ENCODE results near the gene OPRM1.

The OPRM1 gene

GRCh38 chr6:154210678-154211077 is 171.6 kb downstream of the OPRM1 start:
- no peak for DNase-seq

GRCh38 chr6:154213782-154214181 is 174.7 kb downstream of the OPRM1 start:
- no peak for DNase-seq

- peak; percentile 47 for DNase-seq
Measured at GRCh38 chr6:154218301-154218700, 179.3 kb downstream of the OPRM1 start.

- DNase-seq, result no peak
Measured at GRCh38 chr6:154218787-154219186, 179.7 kb downstream of the OPRM1 start.

GRCh38 chr6:154219250-154219649 is 180.2 kb downstream of the OPRM1 start:
- no peak for DNase-seq

GRCh38 chr6:154222716-154223115 is 183.7 kb downstream of the OPRM1 start:
- DNase-seq, result no peak

- no peak for DNase-seq
Measured at GRCh38 chr6:154223296-154223695, 184.3 kb downstream of the OPRM1 start.

GRCh38 chr6:154226461-154226860 is 187.4 kb downstream of the OPRM1 start:
- no peak for DNase-seq

GRCh38 chr6:154227862-154228520 is 189.0 kb downstream of the OPRM1 start:
- DNase-seq, result no peak

- no peak for DNase-seq
Measured at GRCh38 chr6:154228521-154228905, 189.5 kb downstream of the OPRM1 start.

GRCh38 chr6:154229786-154230185 is 190.7 kb downstream of the OPRM1 start:
- peak; percentile 79 for DNase-seq

GRCh38 chr6:154230393-154230792 is 191.4 kb downstream of the OPRM1 start:
- DNase-seq, result no peak

GRCh38 chr6:154230910-154231595 is 192.0 kb downstream of the OPRM1 start:
- DNase-seq, result no peak

GRCh38 chr6:154232013-154232910 is 193.2 kb downstream of the OPRM1 start:
- no peak for DNase-seq

- no peak for DNase-seq
Measured at GRCh38 chr6:154233383-154233782, 194.3 kb downstream of the OPRM1 start.

GRCh38 chr6:154234019-154234772 is 195.2 kb downstream of the OPRM1 start:
- no peak for DNase-seq

GRCh38 chr6:154236646-154237301 is 197.7 kb downstream of the OPRM1 start:
- no peak for DNase-seq

- DNase-seq, result no peak
Measured at GRCh38 chr6:154238831-154239230, 199.8 kb downstream of the OPRM1 start.

GRCh38 chr6:154239392-154239791 is 200.4 kb downstream of the OPRM1 start:
- DNase-seq, result peak; percentile 37

- peak; percentile 42 for DNase-seq
Measured at GRCh38 chr6:154241061-154241460, 202.0 kb downstream of the OPRM1 start.

- DNase-seq, result no peak
Measured at GRCh38 chr6:154241581-154241980, 202.5 kb downstream of the OPRM1 start.

- no peak for DNase-seq
Measured at GRCh38 chr6:154242617-154243357, 203.7 kb downstream of the OPRM1 start.
